GM18502 (cell line): Measurements from ENCODE around the gene PODN.

Experiments used
- ATAC-seq: cut with Tn5 transposase; IDR thresholded peaks from one replicate; pipeline ENCODE4 v1.9.1; 2021; ENCODE audit warnings: mild to moderate bottlenecking; ENCODE audit not compliant: unreplicated experiment, poor library complexity

PODN gene

DNA sequence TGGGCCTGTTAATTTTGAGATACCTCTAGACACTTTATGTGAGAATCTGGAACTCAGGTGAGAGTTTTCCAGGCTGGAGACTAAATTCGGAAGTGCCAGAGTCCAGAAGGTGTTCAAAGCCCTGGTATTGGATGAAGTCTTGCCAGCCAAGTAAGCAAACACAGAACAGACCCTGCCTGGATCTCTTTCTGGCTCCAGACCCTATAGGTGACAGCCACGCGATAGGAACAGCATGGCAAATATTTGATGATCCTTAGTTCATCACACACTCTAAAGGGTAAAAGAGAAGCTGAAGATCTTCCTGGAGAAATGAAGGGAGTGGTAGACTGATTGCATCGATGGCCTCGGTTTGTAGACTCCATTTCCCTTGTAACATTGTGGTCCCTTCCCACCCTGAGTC lies 49.7 kb downstream of the PODN start:
- no peak for ATAC-seq

DNA sequence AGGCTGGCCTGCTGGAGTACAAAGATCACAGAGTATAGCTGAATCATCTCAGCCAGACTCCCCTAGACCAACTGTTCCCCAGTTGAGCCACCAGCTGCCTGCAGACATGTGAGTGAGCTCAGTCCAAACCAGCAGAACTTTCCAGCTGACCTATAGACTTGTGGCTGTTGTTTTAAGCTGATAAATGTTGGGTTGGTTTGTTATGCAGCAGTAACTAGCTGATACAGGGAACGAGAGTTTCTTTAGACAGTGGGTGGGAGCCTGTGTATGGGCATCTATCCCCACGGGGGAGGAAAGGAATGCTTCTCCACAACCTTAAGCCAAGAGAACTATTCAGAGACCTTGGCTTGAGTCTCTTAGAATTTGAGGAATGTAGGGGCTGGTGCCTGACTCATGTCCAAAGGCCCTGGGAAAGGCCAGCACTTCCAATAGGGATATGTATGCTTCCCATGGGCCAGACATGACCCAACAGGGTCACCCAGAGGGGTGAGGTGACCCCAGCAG lies 50.3 kb downstream of the PODN start:
- no peak for ATAC-seq

DNA sequence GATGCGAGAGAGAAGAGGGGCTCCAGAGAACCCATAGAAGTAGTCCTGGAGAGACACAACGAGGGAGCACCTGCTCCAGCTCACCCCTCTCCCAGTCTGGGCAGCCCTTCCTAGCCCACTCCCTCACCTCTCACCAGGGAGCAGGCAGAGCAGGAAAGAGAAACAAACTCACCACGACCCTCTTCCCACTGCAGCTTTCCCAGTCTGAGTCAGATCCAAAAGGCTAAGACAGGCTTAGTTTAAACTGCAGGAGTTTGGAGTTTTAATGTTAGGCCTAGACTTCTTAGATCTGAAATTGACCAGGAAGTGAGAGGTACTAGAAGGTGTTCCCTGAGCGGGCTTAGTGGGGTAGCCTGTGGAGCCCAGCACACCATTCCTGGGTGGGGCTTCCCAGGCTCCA lies 50.8 kb downstream of the PODN start:
- ATAC-seq, result no peak

DNA sequence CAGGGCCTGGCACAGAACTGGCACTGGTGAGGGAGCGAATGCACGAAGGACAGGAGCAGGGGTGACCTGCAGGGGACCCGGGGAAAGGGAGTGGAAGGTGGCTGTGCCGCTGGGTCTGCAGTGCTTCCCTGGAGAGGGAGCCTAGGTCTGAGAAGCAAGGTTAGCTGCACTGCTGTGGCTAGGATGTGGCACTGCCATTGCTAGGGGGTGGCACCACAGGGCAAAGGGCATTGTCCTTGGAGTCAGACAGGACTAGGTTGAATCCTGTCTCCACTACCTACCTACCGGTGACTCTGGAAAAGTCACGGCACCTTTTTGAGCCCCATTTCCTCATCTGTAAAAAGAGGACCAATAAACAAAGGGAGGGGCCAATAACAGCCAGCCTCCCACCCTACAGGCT lies 52.1 kb downstream of the PODN start:
- ATAC-seq, result no peak

DNA sequence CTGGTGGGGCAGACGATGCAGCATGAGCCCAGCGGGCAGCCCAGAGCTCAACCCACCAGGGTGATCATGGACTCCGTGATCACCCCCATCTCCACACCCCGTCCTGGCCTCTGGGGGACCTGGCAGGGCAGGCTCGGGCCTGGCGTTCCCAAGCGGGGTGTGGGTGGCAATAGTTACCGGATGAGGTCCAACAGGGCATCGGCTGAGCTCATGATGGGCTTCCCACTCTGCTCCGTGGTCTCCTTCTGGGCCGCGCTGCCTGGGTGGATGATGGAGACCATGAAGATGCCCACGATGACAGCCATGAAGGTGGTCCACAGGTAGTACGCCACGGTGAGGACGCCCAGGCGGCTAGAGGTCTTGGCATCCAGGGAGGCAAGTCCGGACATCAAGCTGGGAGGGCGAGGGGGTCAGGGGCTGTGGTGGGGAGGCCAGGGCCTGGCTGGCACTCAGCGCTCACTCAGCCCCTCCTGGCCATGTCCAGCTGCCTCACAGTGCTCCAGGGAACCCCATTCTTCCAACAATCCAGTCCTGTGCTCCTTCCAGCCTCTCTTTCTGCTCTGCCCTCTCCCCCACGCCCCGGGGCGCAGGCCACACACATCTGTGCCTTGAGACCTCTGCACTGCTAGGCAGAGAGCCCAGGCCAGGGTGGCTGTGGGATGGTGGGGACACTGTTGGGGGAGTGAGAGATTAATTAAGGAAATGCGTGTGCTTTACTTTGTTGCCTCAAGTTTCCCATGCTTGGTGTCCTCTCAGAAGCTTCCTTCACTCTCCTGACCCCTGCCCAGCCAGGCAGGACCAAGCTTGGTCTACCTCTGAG lies 52.8 kb downstream of the PODN start:
- no peak for ATAC-seq

DNA sequence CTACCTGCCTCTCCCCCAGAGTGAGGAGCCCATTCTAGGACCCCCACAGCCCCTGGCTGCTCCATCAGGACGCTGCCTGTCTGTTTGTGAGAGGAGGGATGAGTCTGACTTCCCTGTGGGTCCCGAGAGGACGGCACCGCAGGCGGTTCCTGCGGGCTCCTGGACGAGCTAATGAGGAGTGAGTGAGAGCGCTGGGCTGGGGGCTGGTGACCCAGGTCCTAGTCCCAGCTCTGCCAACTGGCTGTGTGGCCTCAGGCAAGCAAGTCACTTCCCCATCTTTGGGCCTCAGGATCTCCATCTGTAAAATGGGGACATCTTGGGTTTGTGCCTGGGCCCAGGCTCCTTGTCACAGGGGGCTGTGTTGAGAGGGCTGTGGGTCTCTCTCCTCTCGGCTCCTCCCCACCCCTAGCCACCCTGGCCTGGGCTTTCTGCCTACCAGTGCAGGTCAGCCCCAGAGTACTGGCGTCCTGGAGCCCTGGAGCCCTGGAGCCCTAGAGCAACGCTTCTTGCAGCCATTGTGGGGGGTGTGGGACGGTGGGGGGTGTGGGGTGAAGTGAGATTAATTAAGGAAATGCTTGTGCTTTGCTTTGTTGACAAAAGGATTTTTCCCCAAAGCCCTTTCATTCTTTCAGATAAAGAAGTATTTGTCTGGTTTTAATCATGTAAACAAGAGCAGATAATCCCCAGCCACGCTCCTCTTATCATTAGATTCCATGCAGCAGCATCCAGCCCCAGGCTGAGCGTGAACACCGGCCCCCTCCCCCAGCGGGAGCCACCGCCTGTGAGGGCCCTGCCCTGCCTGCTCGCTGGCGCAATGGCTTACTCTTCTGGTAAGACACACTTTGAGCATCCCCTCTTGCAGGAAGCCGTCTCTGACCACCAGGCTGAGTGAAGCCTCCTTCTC lies 53.6 kb downstream of the PODN start:
- no peak for ATAC-seq

DNA sequence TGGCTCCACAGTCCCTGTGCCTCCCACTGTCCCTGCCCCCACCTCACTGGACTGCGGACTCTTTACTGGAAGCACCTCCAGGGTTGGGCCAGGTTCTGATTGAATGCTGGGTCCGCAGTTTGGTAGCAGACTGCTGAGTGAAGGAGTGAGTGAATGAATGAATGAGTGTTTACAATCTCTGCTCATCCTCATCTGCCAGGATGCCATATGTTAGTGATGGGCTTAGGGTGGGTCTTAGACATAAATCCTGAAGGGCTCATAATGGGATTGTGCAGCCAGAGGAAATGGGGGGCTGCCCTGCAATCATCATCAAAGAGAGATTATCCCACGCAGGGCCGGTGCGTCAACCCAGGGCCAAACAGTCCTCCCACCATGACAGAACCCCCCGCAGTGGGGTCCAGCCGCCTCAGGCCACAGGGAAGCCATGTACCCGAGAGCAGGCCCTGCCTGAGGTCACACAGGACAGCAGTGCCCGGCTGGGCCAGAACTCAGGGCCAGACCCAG lies 54.3 kb downstream of the PODN start:
- no peak for ATAC-seq

DNA sequence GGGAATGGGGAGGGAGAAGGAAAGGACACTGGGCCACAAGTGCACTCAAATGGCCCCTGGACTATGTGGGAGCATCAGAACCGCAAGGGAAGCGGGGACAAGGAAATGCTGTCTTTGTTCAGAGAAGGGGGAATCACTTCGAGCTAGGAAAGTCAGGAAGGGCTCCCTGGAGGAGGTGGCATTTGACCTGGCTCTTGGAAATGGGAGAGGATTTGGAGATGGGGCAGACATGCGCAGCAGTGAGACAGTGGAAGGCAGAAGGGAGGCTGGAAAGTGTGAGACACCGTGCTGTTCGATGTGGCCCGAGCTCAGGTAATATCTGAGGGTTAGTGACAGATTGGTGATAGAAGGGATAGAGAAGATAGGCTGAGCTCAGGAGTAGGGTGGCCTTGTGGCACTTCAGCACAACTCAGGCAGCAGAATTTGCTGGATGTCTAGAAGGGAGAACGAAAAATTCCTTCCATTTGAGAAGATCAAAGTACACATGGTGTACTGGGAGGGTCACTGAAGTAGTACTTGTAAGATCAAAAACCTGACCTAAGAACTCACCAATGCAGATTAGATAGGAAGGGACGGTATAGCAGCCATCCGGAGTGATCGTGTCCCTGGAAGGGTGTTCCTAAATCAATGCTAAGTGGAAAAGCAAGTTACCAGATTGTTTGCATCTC lies 55.1 kb downstream of the PODN start:
- no peak for ATAC-seq

DNA sequence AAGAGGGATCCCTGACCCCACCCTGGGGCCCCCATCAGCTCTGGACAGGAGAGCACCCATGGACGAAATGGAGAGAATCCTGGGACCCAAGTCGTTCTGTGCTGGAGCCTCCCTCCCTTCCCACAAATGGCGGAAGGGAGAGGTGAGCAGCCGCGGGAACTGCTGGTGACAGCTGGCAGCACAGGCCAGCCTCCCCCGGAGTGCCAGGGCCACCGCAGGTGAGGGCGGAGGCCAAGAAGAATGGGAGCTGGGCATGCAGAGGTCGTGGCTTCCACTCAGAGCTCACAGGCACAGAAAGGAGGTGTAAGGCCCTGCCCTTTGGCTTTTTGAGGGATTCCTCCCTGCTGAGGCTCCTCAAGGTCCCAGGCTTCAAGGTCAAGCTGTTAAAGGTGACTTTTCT lies 55.8 kb downstream of the PODN start:
- ATAC-seq, result no peak

DNA sequence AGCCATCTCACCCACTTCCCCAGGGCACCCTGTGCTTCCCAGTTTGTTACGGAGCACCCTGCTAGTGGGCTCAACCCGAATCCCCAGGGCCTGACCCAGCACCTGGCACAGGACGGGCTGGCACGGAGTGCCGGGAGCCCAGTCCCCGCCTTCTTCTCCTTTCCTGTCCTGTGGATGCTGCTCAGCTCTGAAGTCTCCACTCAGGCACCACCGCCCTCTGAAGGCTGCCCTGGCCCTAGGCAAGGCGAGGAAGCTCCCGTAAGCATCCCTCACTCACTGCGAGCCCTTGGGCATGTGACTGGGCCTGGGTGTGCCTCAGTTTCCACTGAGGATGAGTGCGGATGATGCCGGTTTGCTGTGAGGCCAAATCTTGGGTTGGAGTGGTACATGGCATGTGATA lies 58.6 kb downstream of the PODN start:
- ATAC-seq, result no peak

DNA sequence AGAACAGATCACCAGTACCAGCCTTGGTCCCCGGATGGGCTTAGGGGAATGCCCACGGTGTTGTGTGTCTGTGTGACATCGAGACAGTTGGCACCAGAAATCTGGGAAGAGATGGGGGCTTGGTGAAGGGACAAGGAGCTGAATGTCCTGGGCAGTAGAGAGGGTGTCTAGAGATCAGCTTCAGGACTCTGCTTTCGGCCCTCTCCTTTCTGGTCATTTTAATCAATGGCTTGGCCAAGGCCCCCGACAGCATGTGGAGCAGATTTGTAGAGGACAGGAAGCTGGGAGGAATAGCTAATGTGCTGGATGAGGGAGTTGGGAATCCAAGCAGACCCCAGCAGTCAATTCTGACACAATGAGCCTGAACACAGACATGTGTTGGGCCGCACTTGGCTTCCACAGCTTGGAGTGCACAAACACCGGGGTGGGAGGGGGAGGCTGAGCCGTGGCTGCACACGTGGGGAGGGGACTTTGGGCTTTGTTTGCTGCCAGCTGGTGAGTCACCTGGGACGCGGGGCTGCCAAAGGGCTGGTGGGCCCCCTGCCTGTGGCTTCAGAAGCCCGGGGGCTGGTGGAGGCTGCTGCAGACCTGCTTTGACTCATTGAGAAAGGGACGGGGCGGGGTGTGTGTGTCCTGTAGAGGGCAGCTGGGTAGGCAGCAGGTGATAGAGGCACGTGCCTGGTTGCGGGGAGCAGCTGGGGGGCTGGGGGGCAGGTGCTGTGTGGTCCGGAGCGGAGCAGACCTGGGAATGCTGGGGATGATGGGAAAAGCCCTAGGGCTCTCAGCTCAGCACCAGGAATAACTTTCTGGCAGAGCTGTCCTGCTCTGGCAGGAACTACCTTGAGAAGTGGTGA lies 59.5 kb downstream of the PODN start:
- no peak for ATAC-seq

DNA sequence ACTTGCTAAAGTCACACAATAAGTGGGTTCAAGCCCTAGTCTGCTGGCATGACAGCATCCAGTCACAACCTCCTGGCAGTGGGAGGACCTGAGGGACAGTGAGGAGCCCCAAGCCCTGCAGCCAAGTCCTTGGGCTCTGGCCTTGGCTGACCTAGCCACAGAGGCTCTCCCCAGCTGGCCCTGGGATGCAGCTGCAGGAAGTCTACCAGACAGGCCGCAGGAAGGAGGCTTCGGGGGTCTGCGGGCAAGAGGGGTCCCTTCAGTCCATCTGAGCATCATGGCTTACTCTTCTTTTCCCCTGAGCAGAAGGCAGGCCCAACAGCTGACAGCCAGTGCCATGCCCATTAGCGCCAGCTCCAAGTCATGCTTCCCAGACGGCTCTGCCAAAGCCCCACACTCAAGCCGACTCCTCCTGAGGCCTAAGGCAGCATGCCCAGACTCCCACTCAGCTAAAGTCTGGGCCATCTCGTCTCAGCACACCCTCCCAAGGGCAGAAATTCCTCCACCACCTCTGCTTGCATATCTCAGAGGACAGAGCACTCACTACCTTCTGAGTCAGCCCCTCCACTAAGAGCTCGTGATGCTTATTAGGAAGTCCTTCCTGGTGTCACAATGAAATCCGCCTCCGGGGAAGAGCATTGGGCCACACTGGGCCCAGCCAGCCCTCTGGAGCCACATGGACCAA lies 60.3 kb downstream of the PODN start:
- ATAC-seq, result no peak

DNA sequence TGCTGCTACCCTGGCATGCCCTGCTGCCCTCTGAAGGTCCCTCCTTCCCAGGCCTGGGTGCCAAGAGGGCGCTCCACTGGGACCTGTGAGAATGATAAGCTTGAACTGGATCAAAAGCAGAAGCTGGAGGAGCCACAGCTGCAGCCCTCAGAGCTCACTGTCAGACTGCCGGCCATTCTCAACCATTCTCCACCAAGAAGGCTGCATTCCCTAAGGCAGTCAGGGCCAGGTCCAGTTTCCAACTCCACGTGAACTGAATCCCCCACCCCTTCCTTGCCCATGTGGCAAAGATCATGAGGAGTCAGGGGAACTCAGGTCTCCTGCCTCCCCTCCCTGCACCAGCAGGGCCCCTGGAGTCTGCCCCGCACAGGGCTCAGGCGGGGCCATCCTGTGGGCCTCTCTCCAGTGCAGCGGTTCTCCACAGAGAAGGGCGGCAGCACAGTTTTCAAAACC lies 61.0 kb downstream of the PODN start:
- ATAC-seq, result no peak

DNA sequence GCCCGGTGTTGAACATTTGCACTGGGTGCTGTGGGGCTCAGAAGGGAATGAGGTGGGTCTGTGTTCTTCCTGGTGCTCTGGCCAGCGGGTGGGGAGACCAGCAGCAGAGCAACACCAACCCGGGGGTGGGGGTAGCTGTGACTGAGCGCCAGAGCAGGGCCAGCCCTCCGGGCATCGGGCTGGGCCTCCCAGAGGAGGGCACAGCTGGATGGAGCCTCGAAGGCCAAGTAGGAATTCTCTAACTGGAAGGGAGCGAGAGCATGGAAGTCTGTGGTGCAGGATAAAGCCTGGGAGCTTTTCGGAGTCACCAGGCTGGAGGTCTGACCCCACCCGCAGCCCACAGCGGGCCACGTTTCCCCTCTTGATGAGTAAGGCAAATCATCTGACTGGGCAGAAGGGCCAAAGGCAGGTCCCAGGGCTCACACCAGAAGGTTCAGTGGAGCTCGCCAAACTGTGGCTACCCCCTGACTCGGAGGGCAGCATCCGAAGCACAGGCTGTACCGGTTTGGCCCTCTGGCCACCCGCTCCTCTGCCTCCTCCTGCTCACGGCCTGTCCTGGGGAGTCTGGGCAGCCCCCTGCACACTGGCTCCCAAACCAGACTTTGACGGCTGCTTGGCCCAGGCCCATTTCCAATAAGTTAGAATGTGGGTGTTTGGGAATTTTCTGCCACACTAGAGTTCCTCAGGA lies 61.6 kb downstream of the PODN start:
- no peak for ATAC-seq

DNA sequence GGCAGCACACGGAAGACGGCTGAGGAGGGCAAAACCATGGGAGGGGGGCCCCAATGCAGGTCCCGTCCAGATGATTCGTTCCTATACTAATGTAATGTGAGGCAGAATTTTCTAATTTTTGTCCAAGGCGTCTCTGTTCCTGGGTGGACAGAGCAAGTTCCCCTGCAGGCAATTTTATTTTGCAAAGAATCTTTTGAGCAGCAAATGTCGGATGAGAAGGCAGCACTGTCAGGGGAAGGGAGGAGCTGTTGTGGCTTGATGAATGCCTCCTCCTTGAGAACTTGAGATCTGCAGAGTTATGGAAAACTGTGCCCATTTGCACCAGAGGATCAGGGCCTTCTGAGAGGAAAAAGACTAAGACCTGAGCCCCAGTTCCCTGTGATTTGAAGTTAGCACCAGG lies 63.1 kb downstream of the PODN start:
- ATAC-seq, result no peak

DNA sequence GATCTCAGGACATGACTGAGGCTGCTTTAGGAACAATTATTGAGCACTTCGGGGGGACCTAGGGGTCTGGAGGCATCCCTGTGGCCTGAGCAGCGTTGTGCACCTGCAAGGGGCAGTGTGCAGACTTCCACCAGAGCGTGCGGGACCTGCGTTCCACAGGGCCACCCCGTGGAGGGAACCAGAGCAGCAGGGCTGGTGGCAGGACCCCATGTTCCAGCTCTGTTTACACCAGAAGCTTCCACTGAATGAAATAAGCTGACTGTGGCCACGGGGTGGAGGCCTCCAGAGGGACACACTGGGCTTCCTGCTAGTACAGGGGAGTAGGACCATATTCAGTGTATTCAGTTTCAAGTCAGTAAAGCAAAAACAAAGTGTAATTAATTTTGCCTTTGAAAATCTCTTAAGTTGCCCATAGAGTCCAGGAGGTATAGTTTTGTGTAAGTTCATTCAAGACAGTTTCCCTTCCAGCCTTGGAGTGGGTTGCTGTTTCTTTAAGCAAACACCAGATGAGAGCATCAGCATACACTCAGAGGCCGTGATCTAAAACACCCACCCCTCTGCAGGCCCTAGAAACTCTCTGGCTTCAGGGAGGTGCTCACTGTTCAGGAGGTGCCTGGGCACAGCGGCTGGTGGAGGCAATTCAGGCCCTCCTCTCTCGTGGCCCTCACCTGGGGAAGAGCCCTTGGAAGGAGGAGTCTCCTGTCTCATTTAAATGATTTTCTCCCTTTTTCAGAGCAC lies 63.8 kb downstream of the PODN start:
- ATAC-seq, result no peak

DNA sequence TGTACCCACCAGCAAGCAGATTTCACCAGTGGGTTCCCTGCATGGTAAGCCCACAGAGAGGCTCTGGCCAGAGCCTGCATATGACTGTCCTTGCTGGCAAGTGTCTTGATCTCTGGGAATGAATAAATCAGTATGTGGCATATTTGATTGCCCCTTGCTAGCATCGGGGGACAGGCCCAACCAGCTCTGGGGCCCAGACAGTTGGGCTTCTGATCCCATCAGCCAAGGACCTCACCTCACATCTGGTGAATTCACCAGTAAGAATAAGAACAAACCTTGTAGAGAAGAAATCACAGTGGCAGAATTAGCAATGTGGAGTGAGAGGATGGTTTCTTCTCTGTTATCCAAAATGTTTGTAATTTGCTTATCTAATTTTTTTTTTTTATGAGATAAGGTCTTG lies 64.5 kb downstream of the PODN start:
- ATAC-seq, result no peak

DNA sequence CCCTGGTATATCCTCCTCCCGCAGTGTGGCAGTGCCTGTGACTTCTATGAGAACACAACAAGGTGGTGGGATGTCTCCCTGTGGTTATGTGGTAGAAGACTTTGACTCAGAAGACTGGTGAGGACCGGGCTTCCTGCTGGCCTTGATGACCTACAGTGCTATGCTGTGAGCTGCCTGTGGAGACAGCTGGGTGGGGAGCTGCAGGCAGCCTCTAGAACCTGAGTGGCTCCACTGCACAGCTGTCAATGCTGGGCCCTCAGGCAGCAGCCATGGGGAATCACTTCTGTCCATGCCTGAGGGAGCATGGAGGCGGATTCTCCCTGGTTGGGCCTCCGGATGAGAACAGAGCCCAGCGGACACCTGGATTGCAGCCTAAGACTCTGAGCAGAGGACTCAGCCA lies 65.5 kb downstream of the PODN start:
- ATAC-seq, result no peak
